ENCODE data around the gene ZNF385B. TPM values are rescaled to one million over a fixed set of nuclear protein-coding genes. Genes with fewer than 3 reads are reported as not detected.

ZNF385B gene
- total RNA-seq, 1 experiment from 2014 or later, result 0.28 TPM

DNA sequence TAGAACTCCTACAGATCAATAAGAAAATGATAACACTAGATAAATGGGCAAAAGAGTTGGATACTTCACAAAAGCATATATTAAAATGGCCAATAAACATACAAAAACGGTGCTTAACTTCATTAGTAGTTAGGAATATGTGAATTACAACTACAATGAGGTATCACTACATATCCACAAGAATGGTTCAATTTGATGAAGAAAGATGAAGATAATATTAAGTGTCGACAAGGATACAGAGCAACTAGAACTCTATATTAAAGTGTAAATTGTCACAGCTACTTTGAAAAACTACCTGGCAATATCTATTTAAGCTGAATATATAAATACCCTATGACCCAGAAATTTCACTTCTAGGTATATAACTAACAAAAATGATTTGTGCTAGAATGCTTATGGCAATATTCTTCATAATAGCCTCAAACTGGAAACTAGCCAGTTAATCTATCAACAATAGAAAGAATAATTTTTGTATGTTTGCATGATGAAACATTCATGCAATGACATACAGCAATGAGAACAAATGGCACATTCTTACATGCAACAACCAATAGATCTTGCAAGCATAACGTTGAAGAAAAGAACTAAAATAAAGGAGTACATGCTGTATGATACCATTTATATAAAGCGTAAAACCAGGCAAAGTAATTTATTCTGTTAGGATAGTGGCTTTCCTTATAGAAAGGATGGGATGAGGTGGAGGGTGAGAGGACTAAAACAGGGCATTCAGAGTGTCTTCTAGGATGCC is 306.6 kb downstream of the ZNF385B start:
- BruUV-seq (replicated peaks), result no TSS peak
- Histone ChIP-seq H3K27me3 (ENCODE audit: control insufficient read depth, insufficient read depth, low read length) (no peaks in the 10 kb centered on the region), H3K36me3 (ENCODE audit: control insufficient read depth, insufficient read depth, low read length) (no peaks in the 10 kb centered on the region), H3K4me1 (ENCODE audit: control insufficient read depth, insufficient read depth, low read length) (no peaks in the 10 kb centered on the region), H3K9me3 (ENCODE audit: control insufficient read depth, insufficient read depth, low read depth, low read length) (no peaks in the 10 kb centered on the region), H3K27ac (ENCODE audit: low read length) (no peak overlapping the region), H3K4me3 (ENCODE audit: low read depth in 2 of 2, low read length in 2 of 2) (no peak overlapping the region)
- no peak for DNase-seq (ENCODE audit: low read depth, low spot score)
- in situ Hi-C loops (cut with HindIII; ENCODE audit: low pct_unique_long_range_greater_than_20kb, low sequenced_read_pairs) (no loop called here), intact Hi-C loops (cut with micrococcal nuclease; ENCODE audit: unreplicated experiment) (no loop called here)
- ATAC-seq, result no peak
- ChIA-PET CTCF (no interaction called here), POLR2A (no interaction called here)
- TF ChIP-seq TCF7L2 (IDR thresholded peaks at IDR 0.05; ENCODE audit: low read depth, low read length), result no peak
- TF ChIP-seq SIN3A (IDR thresholded peaks at IDR 0.05; ENCODE audit: borderline replicate concordance, insufficient read depth, low read depth, low read length), result no peak
- TF ChIP-seq, protein P1, sequence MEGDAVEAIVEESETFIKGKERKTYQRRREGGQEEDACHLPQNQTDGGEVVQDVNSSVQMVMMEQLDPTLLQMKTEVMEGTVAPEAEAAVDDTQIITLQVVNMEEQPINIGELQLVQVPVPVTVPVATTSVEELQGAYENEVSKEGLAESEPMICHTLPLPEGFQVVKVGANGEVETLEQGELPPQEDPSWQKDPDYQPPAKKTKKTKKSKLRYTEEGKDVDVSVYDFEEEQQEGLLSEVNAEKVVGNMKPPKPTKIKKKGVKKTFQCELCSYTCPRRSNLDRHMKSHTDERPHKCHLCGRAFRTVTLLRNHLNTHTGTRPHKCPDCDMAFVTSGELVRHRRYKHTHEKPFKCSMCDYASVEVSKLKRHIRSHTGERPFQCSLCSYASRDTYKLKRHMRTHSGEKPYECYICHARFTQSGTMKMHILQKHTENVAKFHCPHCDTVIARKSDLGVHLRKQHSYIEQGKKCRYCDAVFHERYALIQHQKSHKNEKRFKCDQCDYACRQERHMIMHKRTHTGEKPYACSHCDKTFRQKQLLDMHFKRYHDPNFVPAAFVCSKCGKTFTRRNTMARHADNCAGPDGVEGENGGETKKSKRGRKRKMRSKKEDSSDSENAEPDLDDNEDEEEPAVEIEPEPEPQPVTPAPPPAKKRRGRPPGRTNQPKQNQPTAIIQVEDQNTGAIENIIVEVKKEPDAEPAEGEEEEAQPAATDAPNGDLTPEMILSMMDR (IDR thresholded peaks at IDR 0.05), result no peak
- no peak for TF ChIP-seq POLR2AphosphoS5 (IDR thresholded peaks at IDR 0.05; ENCODE audit: low read depth, low read length)
- TF ChIP-seq, protein P2, sequence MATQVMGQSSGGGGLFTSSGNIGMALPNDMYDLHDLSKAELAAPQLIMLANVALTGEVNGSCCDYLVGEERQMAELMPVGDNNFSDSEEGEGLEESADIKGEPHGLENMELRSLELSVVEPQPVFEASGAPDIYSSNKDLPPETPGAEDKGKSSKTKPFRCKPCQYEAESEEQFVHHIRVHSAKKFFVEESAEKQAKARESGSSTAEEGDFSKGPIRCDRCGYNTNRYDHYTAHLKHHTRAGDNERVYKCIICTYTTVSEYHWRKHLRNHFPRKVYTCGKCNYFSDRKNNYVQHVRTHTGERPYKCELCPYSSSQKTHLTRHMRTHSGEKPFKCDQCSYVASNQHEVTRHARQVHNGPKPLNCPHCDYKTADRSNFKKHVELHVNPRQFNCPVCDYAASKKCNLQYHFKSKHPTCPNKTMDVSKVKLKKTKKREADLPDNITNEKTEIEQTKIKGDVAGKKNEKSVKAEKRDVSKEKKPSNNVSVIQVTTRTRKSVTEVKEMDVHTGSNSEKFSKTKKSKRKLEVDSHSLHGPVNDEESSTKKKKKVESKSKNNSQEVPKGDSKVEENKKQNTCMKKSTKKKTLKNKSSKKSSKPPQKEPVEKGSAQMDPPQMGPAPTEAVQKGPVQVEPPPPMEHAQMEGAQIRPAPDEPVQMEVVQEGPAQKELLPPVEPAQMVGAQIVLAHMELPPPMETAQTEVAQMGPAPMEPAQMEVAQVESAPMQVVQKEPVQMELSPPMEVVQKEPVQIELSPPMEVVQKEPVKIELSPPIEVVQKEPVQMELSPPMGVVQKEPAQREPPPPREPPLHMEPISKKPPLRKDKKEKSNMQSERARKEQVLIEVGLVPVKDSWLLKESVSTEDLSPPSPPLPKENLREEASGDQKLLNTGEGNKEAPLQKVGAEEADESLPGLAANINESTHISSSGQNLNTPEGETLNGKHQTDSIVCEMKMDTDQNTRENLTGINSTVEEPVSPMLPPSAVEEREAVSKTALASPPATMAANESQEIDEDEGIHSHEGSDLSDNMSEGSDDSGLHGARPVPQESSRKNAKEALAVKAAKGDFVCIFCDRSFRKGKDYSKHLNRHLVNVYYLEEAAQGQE (IDR thresholded peaks at IDR 0.05; ENCODE audit: insufficient read depth in 1 of 2, low read depth in 2 of 2, low read length in 1 of 2), result no peak

DNA sequence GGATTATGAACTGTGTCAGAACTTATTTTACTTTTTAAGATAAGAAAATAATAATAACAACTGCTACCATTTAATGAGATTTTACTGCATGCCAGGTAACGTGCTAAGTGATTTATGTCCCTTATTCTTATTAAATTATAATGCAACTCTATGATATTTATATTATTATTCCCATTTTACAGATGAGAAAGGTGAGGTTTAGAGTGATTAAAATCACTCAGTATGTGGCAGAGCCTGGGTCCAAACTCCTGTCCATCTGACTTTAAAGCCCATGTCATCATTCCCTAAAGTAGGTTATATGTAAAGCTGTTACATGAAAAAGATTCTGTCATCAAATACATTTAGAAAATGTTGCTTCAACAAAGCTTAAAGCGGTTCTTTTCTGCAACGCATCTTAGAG is 308.0 kb downstream of the ZNF385B start:
- no TSS peak for BruUV-seq (replicated peaks)
- TF ChIP-seq SIN3A (IDR thresholded peaks at IDR 0.05; ENCODE audit: borderline replicate concordance, insufficient read depth, low read depth, low read length) (no peak), TCF7L2 (IDR thresholded peaks at IDR 0.05; ENCODE audit: low read depth, low read length) (no peak), POLR2AphosphoS5 (IDR thresholded peaks at IDR 0.05; ENCODE audit: low read depth, low read length) (no peak)
- TF ChIP-seq, protein P2 (IDR thresholded peaks at IDR 0.05; ENCODE audit: insufficient read depth in 1 of 2, low read depth in 2 of 2, low read length in 1 of 2), result no peak
- TF ChIP-seq, protein P1 (IDR thresholded peaks at IDR 0.05), result no peak
- no peak for DNase-seq (ENCODE audit: low read depth, low spot score)
- ChIA-PET POLR2A (no interaction called here), CTCF (no interaction called here)
- Histone ChIP-seq H3K4me3 (ENCODE audit: low read depth in 2 of 2, low read length in 2 of 2) (no peak overlapping the region), H3K27me3 (ENCODE audit: control insufficient read depth, insufficient read depth, low read length) (no peaks in the 10 kb centered on the region), H3K36me3 (ENCODE audit: control insufficient read depth, insufficient read depth, low read length) (no peaks in the 10 kb centered on the region), H3K9me3 (ENCODE audit: control insufficient read depth, insufficient read depth, low read depth, low read length) (no peaks in the 10 kb centered on the region), H3K27ac (ENCODE audit: low read length) (no peak overlapping the region), H3K4me1 (ENCODE audit: control insufficient read depth, insufficient read depth, low read length) (no peaks in the 10 kb centered on the region)
- intact Hi-C loops (cut with micrococcal nuclease; ENCODE audit: unreplicated experiment), result no loop called here
- in situ Hi-C loops (cut with HindIII; ENCODE audit: low pct_unique_long_range_greater_than_20kb, low sequenced_read_pairs), result no loop called here
- ATAC-seq, result no peak

All from Panc1 (cell line).